Stomach smooth muscle (tissue), 2 donors: ENCODE data around the gene MARVELD1.
A peak's percentile ranks its signal among the peaks of the same experiment; 100 is the strongest.

Source experiments
- H3K27ac ChIP-seq: one replicate; pipeline ENCODE4 v1.7.0; 2013; ENCODE audit warnings: mild to moderate bottlenecking, low read length, inconsistent platforms
- H3K27me3 ChIP-seq, 2 donors: one replicate each; pipeline ENCODE4 v1.7.0; 2013; ENCODE audit warnings: low read length in 2 of 2; ENCODE audit not compliant: insufficient read depth in 2 of 2, control insufficient read depth in 1 of 2
- H3K36me3 ChIP-seq, 2 donors: one replicate each; pipeline ENCODE4 v1.7.0; 2013; ENCODE audit warnings: low read length in 2 of 2; ENCODE audit not compliant: control insufficient read depth in 2 of 2, insufficient read depth in 2 of 2
- H3K4me1 ChIP-seq: one replicate; pipeline ENCODE4 v1.7.0; 2013; ENCODE audit warnings: low read length; ENCODE audit not compliant: control insufficient read depth, insufficient read depth
- H3K4me3 ChIP-seq, 2 donors: one replicate each; pipeline ENCODE4 v1.7.0; 2013; ENCODE audit warnings: low read length in 2 of 2
- H3K9ac ChIP-seq, 2 donors: one replicate each; pipeline ENCODE4 v1.7.0; 2013; ENCODE audit warnings: low read length in 2 of 2, mild to moderate bottlenecking in 1 of 2
- H3K9me3 ChIP-seq, 2 donors: one replicate each; pipeline ENCODE4 v1.7.0; 2013; ENCODE audit warnings: low read length in 2 of 2; ENCODE audit not compliant: control insufficient read depth in 2 of 2
- donor health status: healthy.
- donor health status: Pancreatic carcinoma.

The MARVELD1 gene

DNA sequence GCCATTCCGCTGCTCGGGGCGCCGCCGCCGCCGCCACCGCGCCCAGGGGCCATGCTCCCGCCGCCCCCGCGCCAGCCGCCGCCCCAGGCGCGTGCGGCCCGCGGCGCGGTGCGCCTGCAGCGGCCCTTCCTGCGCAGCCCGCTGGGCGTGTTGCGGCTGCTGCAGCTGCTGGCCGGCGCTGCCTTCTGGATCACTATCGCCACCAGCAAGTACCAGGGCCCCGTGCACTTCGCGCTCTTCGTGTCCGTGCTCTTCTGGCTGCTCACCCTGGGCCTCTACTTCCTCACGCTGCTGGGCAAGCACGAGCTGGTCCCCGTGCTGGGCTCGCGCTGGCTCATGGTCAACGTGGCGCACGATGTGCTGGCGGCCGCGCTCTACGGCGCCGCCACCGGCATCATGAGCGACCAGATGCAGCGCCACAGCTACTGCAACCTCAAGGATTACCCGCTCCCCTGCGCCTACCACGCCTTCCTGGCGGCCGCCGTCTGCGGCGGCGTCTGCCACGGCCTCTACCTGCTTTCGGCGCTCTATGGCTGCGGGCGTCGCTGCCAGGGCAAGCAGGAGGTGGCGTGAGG lies 383 bp downstream of the MARVELD1 start:
- Histone ChIP-seq H3K27ac (peak overlapping the region; percentile 98), H3K27me3 (no peaks in the 10 kb centered on the region), H3K9ac (peak overlapping the region; percentile 78 to 87), H3K9me3 (no peaks in the 10 kb centered on the region), H3K4me1 (peaks cover 72% of the 10 kb centered on the region), H3K4me3 (peak overlapping the region; percentile 52 to 87), H3K36me3 (peaks cover 11 to 20% of the 10 kb centered on the region in 2 donors)

DNA sequence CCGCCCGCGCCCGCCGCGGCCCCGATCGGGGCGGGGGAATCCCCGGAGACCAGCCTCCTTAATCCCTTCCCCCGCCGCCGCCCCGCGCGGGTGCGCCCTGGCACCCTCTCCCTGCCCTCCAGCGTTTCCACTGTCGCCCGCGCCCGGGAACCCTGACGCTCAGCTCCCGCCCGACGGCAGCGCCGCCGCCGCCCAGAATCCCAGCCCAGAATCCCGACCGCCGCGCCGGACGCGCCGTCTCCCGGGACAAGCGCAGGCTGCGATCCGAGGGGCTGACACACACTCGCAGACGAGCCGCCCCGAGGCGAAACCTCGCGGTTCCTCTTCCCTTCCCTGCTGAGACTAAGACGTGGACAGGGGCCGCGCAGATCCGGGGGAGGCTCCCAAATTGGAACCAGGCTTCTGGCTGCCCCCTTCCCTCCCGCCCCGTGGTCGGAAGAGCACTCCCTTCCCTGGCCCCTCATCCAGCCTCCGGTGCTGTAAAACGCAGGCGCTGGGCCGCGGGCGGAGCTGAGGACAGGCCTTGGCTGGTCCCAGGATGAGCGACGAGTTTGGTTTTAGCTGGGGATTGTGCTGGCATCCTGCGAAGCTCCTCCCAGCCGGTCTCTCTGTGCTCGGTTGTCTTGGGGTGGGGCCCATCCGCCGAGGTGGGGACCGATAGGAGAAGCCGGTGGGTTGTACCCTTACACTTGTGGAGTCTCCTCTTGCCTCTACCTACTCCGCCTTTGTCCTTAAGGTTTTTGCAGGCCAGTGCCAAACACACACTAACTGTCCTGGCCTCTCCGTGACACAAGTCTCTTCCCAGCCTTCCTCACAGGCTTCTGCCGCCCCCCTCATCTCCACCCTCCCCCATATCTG lies 1.1 kb downstream of the MARVELD1 start:
- Histone ChIP-seq H3K27me3 (no peaks in the 10 kb centered on the region), H3K9ac (peak overlapping the region; percentile 78 to 87), H3K4me3 (peak overlapping the region; percentile 69 to 87), H3K27ac (peak overlapping the region; percentile 98), H3K9me3 (no peaks in the 10 kb centered on the region), H3K36me3 (peaks cover 11 to 20% of the 10 kb centered on the region in 2 donors), H3K4me1 (peaks cover 72% of the 10 kb centered on the region)

DNA sequence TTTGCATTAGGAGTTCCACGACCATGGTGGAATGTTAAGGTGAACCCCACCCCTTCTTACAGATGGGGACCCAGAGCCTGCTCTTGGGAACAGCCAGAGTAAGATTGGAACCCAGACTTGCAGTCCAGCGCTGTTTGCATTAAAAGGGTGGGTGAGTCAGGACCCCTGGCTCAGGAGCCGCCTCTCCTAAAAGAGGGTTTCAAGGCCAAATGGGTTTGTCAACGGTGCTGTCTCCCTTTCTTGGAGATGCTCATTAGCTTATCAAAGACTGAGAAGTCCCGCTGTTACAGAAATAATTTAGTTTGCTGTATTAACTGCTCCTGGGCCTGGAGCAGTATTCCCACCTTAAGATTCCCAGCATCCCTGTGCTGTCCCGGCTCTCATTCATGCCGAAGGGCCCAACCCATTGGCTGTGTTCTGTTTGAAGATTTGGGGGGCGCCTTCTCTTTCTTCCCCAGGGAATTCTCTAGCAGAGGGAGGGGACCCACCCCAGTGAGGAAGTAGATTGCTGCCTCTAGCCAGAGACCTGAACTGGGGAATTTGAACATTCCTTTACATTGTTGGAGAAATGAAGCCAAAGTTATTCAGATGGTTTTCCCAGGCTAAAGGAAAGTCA lies 1.8 kb downstream of the MARVELD1 start:
- H3K4me3 ChIP-seq = peak overlapping the region; percentile 69 to 87

DNA sequence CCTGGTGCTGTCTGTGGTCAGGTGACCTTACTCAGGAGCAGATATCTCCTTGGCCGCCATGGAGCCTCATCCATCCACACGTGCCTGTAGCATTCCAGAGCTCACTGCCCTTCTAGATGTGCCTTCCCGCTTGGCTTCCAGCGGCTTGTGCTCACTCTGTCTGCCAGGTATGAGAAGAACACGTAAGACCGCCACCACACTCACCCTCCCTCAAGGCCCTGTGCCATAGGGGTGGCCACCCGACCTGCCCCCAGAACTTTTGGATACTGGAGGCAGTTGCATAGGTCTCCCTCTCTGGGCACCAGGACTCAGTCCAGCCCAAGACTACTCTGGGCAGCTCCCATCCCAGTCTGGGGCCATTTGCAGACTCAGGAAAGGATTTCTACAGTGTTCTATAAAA lies 4.1 kb downstream of the MARVELD1 start:
- Histone ChIP-seq H3K9me3 (no peaks in the 10 kb centered on the region), H3K27me3 (no peaks in the 10 kb centered on the region), H3K27ac (peak overlapping the region; percentile 67), H3K36me3 (peaks cover 18 to 24% of the 10 kb centered on the region in 2 donors), H3K4me1 (peaks cover 62% of the 10 kb centered on the region), H3K4me3 (no peak overlapping the region), H3K9ac (peak overlapping the region in 1 of 2 donors; percentile 36)

More for the DNA sequence above, 1.8 kb downstream of the MARVELD1 start:
- H3K4me1 ChIP-seq = peaks cover 66% of the 10 kb centered on the region
- no peaks in the 10 kb centered on the region for H3K27me3 ChIP-seq
- no peaks in the 10 kb centered on the region for H3K9me3 ChIP-seq
- peak overlapping the region; percentile 78 to 87 for H3K9ac ChIP-seq
- peaks cover 11 to 20% of the 10 kb centered on the region in 2 donors for H3K36me3 ChIP-seq
- peak overlapping the region; percentile 98 for H3K27ac ChIP-seq

DNA sequence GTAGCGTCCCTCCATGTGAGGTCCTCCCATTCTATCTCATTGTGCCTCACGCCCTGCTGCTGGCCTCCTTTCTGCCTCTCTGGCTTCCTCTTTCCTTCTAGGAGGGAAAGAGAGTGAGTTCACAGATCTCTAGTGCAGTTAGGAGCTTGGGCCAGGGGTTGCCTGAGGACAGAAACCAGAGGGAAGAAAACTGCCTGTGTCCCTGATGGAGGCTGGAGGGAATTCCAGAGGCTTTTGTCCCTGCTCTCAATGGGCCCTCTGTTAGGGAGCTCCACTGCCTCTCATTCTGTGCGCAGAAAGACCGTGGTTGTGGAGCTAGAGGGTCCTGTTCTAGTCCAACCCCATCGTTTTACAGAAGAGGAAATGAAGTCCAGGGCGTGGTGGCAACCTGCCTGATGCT lies 4.6 kb downstream of the MARVELD1 start:
- Histone ChIP-seq H3K36me3 (peaks cover 20 to 24% of the 10 kb centered on the region in 2 donors), H3K4me3 (peak overlapping the region in 1 of 2 donors; percentile 29), H3K9me3 (no peaks in the 10 kb centered on the region), H3K9ac (peak overlapping the region in 1 of 2 donors; percentile 36), H3K27me3 (no peaks in the 10 kb centered on the region), H3K4me1 (peaks cover 56% of the 10 kb centered on the region), H3K27ac (peak overlapping the region; percentile 67)

DNA sequence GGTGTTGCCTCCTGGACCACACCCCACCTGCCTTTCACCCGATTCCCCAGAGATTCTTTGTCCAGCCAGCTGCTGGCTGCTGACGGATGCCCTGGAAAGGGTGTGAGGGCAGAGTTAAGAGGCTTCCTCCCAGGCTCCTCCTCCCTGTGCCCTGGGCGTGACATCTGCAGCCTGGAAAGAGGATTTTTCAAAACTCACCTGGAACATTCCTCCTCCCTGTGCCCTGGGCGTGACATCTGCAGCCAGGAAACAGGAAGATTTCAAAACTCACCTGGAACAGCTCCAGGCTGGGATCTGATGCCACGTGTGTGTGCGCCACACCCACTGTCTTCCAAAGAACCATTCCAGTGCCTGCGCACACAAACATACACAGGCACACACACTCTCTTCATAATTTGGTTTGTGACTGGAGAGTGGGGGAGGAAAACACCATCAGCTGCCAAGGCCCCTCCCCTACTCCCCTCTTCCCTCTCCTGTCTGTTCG lies 5.2 kb downstream of the MARVELD1 start:
- H3K9me3 ChIP-seq = no peaks in the 10 kb centered on the region
- peak overlapping the region; percentile 67 for H3K27ac ChIP-seq
- peaks cover 56% of the 10 kb centered on the region for H3K4me1 ChIP-seq
- peak overlapping the region in 1 of 2 donors; percentile 36 for H3K9ac ChIP-seq
- no peaks in the 10 kb centered on the region for H3K27me3 ChIP-seq
- H3K36me3 ChIP-seq = peaks cover 21 to 24% of the 10 kb centered on the region in 2 donors
- H3K4me3 ChIP-seq = peak overlapping the region in 1 of 2 donors; percentile 29

DNA sequence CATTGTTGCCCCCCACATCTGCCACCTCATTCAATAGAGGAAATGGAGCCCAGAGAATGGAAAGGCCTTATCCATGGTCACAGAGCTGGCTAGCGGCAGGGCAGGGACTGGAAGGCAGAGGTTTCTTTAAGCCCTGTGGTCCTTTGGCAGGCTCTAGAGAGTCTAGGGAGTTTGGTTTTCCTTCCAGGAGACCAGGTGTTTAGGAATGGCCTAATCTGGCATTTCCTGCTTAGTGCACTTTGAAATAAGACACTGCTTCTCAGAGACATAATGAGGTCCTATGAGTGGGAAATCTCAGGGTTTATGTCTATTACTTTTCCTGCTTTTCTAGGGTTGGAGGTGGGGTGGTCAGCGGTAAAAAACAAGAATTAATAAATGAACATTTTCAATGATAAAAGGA lies 6.1 kb downstream of the MARVELD1 start:
- Histone ChIP-seq H3K27ac (no peak overlapping the region), H3K9ac (no peak overlapping the region)

DNA sequence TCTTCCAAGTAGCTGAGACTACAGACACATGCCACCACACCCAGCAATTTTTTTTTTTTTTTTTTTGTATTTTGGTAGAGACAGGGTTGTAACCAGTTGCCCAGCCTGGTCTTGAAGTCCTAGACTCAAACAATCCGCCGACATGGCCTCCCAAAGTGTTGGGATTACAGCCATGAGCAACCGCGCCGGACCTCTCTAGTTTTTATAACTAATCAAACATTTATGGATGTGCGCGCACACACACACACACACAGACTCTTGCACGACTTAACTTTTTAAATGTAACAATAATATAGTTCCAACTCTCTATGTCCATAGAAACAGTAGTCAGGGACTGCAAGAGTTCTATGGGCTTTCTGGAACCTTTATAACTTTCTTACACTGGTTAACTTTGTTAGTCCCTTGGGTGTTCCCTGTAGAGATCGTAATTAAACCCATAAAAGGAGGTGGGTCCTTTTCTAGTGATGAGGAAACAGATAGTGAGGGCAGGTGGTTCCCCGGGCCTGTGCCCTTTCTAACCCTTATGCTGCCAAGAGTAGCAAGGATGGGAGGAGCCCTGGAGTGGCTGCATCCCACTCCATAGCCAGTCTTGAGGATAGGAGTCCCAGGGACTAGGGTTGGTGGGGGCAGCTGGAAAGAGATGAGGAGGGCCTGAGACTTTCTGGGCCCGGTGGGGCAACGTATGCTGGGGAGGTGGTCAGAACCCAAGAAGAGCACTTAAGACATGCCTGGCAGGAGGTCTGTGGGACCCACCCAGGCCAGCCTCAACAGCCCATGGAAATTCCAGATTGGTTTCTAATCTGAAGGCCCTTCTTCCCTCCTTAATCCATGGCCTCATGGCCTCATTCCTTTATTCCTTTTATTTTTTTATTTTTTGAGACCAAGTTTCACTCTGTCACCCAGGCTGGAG lies 8.6 kb downstream of the MARVELD1 start:
- no peak overlapping the region for H3K9ac ChIP-seq

More for the DNA sequence above, 6.1 kb downstream of the MARVELD1 start:
- Histone ChIP-seq H3K4me1 (peaks cover 53% of the 10 kb centered on the region), H3K4me3 (no peak overlapping the region), H3K27me3 (no peaks in the 10 kb centered on the region), H3K9me3 (no peaks in the 10 kb centered on the region), H3K36me3 (peaks cover 21 to 24% of the 10 kb centered on the region in 2 donors)

DNA sequence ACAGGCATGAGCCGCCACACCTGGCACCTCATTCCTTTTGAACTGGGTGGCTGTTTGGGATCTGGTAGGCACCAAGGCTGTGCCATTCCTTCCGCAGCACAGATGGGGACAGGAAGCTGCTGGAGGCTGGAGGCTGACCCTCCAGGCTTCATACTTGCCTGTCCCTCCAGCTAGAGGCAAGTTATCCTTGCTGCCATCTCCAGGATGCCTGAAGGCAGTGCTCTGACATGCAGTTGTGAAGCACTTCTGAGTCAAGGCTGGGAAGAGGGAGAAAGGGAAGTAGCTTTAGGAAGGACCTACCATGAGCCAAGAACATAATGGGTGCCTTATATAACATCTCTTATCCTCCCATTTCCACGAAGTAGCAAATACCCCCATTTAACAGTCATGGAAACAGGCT lies 9.5 kb downstream of the MARVELD1 start:
- H3K27me3 ChIP-seq = no peaks in the 10 kb centered on the region
- peak overlapping the region; percentile 24 for H3K27ac ChIP-seq
- peaks cover 7 to 9% of the 10 kb centered on the region in 2 donors for H3K36me3 ChIP-seq
- H3K9ac ChIP-seq = no peak overlapping the region
- H3K4me1 ChIP-seq = peaks cover 26% of the 10 kb centered on the region
- H3K4me3 ChIP-seq = no peak overlapping the region
- H3K9me3 ChIP-seq = no peaks in the 10 kb centered on the region

More for the DNA sequence above, 8.6 kb downstream of the MARVELD1 start:
- peaks cover 16% of the 10 kb centered on the region in 2 donors for H3K36me3 ChIP-seq
- H3K9me3 ChIP-seq = no peaks in the 10 kb centered on the region
- H3K4me3 ChIP-seq = no peak overlapping the region
- no peaks in the 10 kb centered on the region for H3K27me3 ChIP-seq
- H3K27ac ChIP-seq = no peak overlapping the region
- H3K4me1 ChIP-seq = peaks cover 34% of the 10 kb centered on the region
